AG08396 (cell line): Measurements from ENCODE around the gene ASXL2.

Experiments used
- DNase-seq: peaks from one replicate; pipeline ENCODE4 v3.0.0; 2012; ENCODE audit warnings: low spot score, mixed read lengths

ASXL2 gene

DNA sequence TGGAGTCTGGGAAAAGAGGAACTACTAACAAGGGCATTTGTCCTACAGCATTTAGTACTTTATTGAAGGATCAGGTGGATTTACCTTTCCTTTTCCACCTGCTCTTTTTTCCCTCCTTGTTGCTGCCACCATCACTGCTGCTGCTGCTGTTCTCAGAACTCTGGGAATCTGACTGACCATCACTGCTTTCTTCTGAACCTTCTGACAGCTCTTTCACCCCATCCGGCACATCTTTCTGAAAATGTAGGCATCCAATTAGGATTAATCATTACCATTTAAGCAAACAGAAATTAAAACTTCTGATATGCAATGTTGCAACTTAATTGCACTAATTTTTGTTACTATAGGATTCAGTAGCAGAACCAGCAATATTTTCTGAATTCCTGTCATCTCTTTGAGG, 79.0 kb downstream of the ASXL2 start:
- DNase-seq: no peak

DNA sequence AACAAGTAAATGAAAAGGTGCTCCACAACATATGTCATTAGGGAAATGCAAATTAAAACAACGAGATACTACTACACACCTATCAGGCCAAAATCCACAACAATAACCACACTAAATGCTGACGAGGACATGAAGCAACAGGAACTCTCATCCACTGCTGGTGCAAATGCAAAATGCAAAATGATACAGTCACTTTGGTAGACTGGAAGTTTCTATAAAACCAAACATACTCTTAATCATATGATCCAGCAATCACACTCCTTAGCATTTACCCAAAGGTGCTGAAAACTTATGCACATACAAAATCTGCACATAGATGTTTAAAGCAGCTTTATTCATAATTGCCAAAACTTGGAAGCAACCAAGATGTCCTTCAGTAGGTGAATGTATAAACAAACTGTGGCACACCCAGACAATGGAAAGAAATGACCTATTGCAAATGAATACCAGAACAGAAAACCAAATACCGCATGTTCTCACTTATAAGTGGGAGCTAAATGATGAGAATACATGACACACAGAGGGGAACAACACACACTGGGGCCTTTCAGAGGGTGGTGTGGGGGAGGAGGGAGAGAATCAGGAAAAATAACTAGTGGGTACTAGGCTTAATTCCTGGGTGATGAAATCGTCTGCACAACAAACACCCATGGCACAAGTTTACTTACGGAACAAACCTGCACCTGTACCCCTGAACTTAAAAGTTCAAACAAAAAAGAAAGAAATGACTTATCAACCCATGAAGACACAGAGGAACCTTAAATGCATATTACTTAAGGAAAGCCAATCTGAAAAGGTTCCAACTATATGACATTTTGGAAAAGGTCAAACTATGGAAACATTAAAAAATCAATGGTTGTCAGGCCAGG, 80.4 kb downstream of the ASXL2 start:
- no peak for DNase-seq

DNA sequence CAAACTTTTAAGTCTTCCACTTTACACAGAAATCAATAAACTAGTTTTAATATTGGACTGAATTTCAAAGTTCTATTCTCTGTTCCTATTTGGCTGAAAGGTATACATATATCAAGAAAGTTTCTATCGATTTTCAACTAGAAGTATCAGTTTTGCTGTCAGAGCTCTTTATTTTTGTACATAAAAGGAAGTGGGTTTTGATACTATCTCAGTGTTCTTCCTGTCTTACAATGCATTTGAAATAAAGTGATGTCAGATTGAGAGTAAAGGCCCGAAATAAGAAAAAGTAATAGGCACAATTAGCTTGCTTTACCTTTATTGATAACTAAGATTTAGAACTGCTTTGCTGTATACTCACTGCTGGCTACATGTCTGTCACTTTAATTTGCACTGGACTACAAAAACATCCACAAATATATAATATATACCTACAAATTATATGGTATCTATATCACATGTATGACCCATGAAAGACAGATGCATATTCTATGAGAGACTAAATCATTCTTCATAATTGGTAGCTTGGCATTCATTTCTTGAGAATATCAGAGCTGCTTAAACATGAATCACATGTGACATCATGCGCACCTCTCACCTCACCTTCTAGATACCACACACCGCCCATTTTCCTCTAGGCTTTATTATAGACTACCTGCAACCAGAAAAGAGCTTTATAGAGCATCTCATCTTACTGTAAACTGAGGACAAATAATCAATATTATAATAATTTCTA, 83.6 kb downstream of the ASXL2 start:
- no peak for DNase-seq

DNA sequence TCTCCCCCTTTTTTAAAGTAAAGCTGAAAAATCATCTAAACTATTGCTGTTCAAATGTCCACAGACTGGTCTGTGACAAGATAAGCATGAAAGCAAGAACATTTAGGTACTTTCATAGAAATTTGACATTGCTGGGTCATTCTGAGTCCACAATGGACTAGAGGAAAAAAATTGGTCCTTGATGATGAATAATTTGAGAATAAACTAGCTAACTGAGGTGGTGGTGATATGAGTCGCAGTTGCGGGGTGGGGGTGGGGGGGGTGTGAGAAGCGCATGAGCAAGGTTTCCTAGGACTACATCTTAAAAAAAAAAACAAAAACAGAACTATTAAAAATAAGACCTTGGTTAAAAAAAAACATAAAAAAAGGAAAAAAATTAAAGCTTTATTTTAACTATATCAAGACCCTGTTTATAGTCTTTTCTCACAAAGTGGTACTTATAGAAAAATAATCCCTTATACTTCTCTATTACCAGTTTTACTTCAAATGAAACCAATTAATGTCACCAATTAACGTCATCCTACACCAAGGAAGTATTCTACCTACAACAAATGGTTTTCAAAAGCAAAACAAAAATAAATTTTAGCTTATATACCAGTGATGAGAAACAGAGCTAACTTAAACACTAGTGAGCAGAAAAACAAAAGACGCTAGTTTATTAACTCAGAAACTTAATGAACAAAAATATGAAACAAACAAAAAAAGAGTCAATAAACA, 88.1 kb downstream of the ASXL2 start:
- DNase-seq: no peak

DNA sequence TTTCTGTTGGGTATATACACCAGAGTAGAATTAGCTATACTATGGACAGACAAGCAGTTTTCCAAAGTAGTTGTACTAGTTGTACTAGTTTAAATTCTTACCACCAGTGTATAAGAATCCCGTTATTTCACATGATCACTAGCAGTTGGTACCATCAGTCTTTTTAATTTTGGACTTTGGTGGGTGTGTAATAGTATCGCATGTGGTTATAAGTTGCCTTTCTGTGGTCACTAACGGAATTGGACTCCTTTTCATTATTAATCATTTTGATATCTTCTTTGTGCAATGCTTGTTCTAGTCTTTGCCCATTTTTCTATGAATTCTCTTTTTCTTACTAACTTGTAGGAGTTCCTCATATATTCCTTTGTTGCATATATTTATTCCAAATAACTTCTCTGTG, 89.8 kb downstream of the ASXL2 start:
- DNase-seq: no peak

DNA sequence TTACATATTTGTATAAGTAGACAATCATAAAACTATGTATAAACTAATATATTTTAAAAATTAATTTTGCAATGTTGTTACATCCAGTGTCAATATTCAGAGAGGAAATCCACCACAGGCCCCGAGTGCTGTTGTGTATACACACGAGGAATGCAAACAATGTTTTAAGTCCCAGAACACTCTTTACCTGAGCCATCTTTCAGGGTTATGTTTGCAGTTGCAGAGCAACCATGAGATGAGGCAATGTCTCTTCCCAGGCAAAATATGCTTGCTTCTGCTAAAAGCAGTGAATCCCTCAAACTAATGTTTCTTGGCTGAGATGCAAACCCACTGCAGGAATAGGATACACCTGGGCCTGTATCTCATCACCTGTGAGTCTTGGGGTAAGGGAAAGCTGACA, 91.3 kb downstream of the ASXL2 start:
- DNase-seq: no peak

DNA sequence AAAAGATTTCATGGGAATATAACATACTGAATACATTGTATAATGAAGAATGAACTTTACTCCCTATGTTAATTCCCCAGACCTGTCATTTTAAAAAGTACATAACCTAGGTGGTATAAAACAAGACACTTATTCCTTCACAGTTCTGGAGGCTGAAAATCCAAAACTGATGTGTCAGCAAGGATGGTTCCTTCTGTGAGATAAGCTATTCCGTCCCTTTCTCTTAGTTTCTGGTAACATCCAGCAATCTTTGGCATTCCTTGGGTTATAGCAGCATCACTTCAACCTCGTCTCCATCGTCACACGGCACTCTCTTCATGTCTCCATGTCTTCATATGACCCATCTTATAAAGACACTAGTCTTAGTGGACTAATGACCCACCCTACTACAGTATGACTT, 93.9 kb downstream of the ASXL2 start:
- DNase-seq: no peak

DNA sequence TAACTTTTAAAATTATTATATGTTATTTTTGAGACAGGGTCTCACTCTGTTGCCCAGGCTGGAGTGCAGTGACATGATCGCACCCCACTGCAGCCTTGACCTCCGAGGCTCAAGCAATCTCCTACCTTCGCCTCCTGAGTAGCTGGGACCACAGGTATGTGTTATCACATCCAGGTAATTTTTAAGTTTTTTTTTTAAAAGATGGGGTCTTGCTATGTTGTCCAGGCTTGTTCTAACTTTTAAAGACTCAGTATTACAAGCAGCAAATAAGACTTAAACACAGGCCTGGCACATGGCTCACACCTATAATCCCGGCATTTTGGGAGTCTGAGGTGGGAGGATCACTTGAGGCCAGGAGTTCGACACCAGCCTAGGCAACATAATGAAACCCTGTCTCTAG, 101.2 kb downstream of the ASXL2 start:
- no peak for DNase-seq

DNA sequence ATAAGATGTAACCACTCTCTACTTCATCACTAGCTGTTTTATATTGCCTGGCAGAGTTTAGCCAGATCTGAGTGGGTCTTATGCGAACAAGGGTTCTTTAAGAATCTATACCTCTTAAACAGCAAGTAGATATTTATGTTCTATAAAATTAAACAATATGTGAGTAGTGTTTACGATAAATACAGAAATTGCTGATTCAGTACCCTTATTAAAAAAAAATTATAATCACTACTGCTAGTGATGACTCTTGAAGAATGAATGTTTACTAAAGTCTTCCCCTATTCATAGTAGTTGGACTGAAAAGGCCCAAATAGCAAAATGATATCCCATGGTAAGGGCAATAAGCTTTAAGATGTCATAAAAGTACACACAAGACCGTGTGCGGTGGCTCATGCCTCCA, 106.2 kb downstream of the ASXL2 start:
- no peak for DNase-seq

DNA sequence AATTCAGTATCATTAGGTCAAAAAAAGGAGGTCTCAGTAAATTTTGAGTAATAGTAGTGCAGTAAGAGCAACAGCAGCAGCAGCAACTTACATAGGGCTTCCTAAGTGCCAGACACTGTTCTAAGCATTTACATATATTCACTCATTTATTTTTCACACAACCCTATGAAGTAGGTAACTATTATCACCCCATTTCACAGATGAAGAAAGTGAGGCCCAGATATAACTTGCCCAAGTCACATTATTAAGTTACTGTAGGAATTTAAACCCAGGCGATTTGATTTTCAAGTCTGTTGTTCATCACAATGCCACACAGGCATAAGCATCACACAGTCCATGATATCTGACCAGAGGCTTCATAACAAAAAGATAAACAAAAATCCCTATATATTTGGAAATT, 114.7 kb downstream of the ASXL2 start:
- no peak for DNase-seq

DNA sequence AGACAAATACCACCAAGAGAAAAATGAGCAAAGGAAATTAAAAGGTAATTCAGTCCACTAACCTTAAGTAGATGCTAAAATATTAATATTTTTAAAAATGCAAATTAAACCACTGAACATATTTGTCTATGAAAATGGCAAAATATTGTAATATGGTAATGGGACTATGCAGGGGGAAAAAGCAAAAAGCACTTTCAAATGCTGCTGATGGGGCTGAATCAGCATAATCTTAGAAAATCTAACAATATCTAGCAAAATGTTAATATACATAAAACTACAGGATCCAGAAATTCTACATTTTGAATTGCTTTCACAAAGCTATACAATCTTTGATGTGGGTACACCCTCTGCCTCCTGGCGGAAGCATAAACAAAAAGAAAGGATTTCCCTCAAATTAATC, 118.0 kb downstream of the ASXL2 start:
- DNase-seq: no peak

DNA sequence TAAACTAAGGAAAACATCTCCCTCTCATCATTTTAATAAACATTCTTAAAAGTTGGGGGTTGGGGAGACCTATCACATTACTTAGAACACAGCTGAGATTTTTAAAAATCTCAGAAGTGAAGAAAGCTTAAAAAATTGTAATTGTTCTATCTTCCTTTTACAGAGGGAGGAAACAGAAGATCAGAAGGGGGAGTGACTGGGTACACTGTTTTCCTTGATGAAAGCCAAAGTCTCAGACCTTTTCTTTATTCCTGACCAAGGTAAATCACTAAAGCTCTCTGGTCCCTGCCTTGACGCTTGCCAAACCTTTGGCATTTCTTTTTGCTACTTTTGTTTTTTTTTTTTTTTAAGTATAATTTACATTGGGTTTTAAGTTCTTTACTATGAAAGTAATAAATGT, 119.9 kb downstream of the ASXL2 start:
- no peak for DNase-seq

DNA sequence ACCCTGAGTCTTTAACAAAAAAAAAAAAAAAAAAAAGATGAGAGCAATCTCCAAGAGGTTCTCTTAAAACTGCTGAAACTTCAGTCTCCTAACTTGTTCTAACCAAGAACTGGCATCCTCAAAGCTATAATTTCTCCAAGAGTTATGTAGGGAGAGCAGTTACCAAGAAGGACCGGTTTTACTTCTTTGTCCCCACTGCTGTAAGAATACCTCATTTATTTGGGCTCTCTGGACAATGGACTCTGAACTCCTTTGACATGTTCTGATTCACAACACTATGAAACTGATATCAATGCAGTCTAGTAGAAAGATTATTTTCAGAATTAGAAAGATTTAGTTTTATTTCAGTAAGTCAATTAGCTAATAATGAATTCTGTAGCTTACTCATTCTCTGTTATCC, 120.4 kb downstream of the ASXL2 start:
- DNase-seq: no peak

DNA sequence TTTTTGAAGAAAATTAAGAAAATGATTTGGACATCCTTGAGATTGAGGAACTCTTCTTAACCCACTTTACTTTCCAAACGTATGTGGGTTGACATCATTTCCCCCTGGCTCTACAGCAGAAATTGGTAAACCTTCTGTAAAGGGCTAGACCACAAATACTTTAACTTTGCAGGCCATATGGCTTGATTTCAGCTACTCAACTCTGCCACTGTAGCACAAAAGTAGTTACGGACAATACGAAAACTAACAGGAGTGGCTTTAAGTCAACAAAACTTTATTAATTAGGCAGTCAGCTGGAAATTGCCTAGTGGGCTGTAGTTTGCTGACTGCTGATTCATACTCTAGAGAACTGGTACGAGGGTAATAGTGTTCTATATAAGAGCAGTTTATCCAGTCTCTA, 121.8 kb downstream of the ASXL2 start:
- no peak for DNase-seq

DNA sequence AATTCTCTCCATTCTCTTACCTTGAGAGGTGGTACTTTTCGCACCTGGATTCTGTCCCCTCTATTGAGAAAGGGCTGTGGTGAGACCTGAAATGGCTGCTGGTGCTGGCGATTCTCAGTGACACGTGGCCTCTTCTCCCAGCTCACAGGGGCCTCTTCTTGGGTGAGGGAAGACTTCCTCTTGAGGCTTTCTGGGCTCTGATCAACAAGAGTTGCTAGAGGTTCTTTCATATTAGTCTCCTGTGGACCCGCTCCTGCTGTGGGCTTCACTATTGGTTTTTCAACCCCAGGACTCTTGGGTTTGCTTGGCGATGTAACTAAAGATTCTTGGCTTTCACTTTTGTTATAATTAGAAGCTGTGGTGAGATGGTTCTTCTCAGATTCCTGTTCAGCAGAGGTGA, 128.6 kb downstream of the ASXL2 start:
- no peak for DNase-seq

DNA sequence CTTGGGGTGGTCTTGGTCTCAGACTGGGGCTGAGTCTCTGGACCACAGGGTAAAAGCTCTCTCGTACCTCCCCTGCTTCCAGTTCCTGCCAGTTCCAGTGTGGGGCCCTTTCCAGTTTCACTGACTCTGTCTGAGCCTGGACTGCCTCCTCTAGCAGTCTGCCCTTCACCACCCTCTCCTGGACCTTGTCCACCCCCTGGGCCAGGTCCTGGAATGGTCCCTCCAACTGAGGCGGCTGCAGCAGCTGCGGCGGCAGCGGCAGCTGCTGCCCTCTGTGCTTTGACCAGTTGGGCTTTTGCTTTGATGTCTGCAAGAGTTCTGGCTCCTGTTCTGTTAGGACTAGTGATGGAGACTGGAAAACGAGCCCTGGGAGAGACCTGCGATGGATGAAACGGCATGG, 134.2 kb downstream of the ASXL2 start:
- DNase-seq: no peak

DNA sequence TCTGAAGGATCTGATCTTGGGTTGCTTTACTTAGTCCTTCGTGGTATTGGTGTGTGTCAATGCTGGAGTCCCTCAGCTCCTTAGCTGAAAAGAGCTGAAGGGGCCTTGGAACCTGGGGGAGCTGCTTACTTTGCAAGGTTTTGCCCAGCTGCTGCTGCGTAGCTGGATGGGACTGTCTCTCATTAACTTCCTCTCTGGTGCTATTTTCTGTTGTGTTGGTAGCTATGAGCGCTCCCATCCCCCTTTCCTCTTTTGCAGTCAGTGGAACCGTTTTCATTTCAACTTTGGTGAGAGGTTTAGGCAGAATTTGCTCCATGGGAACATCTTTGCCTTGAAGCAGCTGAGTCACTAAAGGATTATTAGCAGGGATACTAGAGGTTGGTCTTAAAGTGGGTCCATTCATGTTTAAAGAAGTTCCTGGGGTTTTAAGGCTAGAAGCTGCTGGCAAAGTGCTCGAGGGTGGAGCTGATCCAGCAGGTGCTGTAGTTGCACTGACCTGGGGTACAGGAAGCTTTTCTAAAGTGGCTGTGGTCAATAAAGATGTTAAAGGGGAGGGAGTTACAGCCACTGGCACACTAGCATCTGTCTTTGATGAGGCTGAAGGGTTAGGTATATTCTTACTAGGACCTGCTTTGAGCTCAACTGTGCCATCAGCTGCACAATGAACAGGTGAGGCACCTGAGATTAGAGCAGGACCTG, 135.0 kb downstream of the ASXL2 start:
- no peak for DNase-seq

DNA sequence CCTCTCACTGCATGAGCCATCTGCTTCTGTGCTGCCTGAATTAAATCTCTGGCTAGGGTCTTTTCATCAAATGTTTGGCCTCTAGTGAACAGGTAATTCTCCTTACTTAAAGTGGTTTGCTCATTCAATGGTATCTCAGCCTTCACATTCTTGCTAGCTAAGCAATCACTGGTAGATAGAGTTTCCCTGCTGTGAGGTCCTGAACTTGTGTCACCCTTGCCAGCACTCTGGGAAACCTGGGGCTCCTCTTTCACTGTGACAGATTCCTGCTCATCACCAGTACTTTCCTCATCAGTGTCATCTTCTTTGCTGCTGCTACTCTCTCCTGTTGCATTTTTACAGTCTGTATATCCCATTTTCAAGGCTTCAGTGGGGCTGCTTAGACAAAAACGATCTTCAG, 135.8 kb downstream of the ASXL2 start:
- no peak for DNase-seq

DNA sequence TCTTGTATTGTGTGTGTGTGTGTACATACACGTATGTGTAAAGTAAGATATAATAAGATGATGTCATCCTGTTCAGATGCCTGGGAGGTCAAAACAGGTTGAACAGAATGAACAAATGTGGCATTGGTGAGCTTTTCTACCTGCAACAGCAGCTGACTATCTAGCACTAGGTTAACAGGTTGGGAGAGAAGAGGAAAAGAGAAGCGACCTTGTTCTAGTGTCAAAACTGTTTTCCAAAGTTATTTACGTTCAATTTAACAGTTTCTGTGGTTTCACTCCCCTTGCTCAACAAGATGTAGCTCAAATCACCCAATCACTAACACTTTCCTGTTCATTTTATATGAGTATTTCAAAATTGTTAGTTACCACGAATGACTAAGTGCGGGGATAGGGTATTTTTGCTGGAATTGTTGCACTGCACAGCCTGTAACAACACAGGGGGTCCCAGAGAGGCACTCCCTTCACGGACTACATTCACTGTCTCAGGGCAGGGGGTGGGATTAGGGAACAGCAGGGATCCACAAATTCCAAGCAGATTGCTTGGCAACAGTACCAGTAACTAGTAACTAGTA, 137.4 kb downstream of the ASXL2 start:
- no peak for DNase-seq

DNA sequence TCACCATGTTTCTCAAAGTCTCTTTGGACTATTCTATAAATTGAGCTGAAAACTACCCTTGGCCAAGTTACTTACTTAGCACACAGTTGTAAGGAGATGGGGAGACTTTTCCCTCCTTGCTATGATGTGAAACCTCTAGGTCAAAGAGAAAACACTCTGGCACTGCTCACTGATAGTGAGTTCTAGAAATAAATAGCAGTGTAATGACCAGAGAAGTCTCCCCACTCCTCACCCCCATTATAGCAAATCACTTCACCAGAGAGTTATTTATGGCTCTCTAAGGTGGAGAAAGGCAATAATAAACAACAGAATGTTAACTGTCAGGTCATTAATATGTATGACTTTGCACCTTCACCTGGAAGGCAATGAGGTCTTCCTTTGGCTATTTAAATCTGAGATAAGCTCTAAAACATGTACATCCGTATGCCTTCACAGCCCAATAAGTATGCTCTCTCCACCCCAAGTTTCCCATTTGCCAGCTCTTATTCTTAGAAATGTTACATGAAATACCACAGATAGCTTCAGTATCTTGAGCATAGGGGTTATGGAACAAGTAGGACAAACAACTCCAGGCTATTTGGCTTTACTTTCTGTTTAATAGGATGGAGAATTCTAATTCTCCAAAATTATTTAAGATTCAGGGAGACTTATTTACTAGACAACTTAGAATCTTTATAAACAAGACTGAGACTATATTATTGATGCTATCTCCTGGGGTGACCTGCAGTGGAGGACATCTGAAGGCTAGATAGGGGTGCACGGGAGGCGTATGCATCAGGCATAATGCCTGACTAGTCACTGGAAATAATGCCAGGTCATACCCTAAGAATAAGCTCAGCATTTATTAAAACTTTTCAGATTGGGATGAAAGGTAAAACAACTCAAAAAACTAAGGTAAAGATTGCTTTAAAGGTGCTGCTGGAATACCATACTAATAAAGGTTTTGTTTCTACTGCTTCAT, 139.6 kb downstream of the ASXL2 start:
- DNase-seq: no peak
